Measurements from ENCODE around the gene ZNF667. TPM values are rescaled to one million over a fixed set of nuclear protein-coding genes. Genes with fewer than 3 reads are reported as not detected.

Gene ZNF667
- polyA plus RNA-seq, 3 donors from 2014 or later = 0.21 to 1.6 (median 0.32) TPM

DNA sequence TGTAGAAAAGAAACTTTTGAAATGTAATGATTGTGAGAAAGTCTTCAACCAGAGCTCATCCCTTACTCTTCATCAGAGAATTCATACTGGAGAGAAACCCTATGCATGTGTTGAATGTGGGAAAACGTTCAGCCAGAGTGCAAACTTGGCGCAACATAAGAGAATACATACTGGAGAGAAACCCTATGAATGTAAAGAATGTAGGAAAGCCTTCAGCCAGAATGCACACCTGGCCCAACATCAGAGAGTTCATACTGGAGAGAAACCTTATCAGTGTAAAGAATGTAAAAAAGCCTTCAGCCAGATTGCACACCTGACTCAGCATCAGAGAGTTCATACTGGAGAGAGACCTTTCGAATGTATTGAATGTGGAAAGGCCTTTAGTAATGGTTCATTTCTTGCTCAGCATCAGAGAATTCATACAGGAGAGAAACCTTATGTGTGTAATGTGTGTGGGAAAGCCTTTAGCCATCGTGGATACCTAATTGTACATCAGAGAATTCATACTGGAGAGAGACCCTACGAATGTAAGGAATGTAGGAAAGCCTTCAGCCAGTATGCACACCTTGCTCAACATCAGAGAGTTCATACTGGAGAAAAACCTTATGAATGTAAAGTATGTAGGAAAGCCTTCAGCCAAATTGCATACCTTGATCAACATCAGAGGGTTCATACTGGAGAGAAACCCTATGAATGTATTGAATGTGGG lies 53.7 kb downstream of the ZNF667 start:
- H3K27me3 Mint-ChIP-seq (ENCODE audit: low read depth in 3 of 3) = peaks cover 0 to 3% (median 0%) of the 10 kb centered on the region in 3 donors
- H3K4me1 Mint-ChIP-seq = no peaks in the 10 kb centered on the region
- peaks cover 66 to 74% (median 67%) of the 10 kb centered on the region in 3 donors for H3K36me3 Mint-ChIP-seq
- H3K9me3 Mint-ChIP-seq = peaks cover 66 to 99% (median 97%) of the 10 kb centered on the region in 6 donors
- DNase-seq = no peak
- no peak overlapping the region for H3K27ac Mint-ChIP-seq
- H3K4me3 Mint-ChIP-seq = no peak overlapping the region

DNA sequence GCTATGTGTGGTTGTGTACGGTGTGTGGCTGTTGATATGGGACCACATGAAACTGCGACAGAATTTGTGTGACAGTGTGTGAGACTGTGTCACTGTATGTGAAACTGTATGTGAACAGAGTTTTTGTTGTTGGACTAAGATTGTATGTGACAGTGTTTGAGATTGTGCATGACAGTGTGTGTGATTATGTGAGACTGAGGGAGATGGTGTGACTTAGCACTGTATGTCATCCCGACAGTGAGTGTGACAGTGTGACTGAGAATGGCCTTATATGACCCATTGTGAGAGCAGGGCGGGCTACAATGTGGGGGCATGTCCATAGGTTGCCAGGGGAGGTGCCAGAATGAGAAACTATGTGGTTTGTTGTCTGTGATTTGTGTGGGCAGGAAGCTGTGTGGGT lies 72.1 kb downstream of the ZNF667 start:
- peak overlapping the region; percentile 85 to 99 (median 93) for H3K4me3 Mint-ChIP-seq
- DNase-seq = peak; percentile 27 to 41 (median 38)
- H3K27me3 Mint-ChIP-seq (ENCODE audit: low read depth in 3 of 3) = peaks cover 4 to 17% (median 6%) of the 10 kb centered on the region in 3 donors
- H3K36me3 Mint-ChIP-seq = peaks cover 60 to 62% (median 61%) of the 10 kb centered on the region in 3 donors
- H3K4me1 Mint-ChIP-seq = peaks cover 25 to 43% of the 10 kb centered on the region in 2 donors
- H3K27ac Mint-ChIP-seq = peak overlapping the region; percentile 89 to 98 (median 94)
- H3K9me3 Mint-ChIP-seq = peaks cover 12 to 46% (median 29%) of the 10 kb centered on the region in 6 donors

DNA sequence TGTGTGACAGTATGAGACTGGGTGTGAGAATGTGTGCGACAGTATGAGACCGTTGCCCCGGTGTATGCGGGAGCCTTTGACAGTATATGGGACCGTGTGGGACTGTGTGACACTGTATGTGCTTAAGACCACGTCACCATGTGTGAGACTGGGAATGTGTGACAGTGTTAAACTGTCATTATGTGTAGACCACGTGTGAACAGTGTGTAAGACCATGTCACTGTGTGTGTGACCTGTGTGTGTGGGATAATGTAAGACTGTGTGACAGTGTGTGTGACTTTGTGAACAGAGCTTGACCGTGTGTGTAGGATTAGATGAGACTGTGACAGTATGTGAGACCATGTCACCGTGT lies 72.5 kb downstream of the ZNF667 start:
- Mint-ChIP-seq H3K4me3 (peak overlapping the region; percentile 85 to 99 (median 93)), H3K9me3 (peaks cover 10 to 44% (median 28%) of the 10 kb centered on the region in 6 donors), H3K4me1 (peaks cover 25 to 43% of the 10 kb centered on the region in 2 donors), H3K27me3 (ENCODE audit: low read depth in 3 of 3) (peaks cover 4 to 17% (median 6%) of the 10 kb centered on the region in 3 donors), H3K27ac (peak overlapping the region; percentile 89 to 98 (median 94)), H3K36me3 (peaks cover 56 to 59% (median 58%) of the 10 kb centered on the region in 3 donors)
- peak in 2 of 3 donors; percentile 58 to 62 for DNase-seq

DNA sequence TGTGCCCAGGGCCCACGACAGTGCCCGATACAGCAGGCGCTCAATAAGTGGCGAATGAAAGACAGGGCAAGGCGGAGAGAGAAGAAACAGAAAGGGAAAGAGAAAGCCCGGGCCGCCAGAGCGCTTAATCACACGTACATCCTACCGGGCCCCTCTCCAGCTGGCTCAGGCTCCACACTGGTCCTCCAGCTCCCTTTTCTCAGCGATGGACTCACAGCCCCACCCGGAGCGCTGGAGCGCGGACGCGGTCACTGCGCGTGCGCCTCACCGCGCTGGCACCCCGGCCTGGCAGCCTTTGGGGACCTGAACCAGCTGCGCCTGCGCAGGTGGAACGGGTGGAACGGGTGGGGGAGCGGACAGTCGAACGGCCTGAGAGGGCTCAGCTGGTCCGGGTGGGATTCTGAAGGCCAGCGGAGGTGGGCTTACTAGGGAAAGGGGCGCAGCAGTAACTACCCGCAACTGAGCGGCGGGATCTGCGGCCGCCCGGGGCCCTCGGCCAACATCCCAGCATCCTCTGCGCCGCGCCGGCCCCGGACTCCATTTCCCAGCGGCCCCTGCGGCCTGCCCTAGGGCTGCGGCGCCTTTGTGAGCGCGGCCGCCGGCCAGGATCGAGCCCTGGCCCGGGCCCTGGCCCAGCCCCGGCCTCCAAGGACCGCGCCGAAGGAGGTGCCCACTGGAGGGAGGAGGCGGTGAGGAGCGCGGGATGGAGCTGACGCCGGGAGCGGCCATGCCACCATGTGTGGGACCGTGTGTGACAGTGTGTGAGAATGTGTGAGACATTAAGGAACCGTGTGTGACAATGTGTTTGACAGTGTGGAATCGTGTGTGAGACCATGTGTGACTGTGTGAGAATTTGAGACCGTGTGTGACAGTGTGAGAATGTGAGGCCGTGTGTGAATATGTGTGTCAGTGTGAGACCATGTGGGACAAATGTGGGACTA lies 73.1 kb downstream of the ZNF667 start, which contains the start of gene ZNF583:
Gene ZNF583, plus strand, starts transcription at position 569 of the 941 bp plus-strand sequence. CDS start 2,783 bp downstream, outside the sequence.
- peak; percentile 93 for DNase-seq
- Mint-ChIP-seq H3K4me3 (peak within 1 kb of the TSS; percentile 85 to 99 (median 93)), H3K27ac (peak within 1 kb of the TSS; percentile 89 to 98 (median 94)), H3K4me1 (peaks cover 25 to 43% of the 10 kb centered on the region in 2 donors), H3K9me3 (peaks cover 10 to 47% (median 32%) of the 10 kb centered on the region in 6 donors), H3K27me3 (ENCODE audit: low read depth in 3 of 3) (peaks cover 4 to 18% (median 6%) of the 10 kb centered on the region in 3 donors), H3K36me3 (peaks cover 58 to 60% (median 59%) of the 10 kb centered on the region in 3 donors)

DNA sequence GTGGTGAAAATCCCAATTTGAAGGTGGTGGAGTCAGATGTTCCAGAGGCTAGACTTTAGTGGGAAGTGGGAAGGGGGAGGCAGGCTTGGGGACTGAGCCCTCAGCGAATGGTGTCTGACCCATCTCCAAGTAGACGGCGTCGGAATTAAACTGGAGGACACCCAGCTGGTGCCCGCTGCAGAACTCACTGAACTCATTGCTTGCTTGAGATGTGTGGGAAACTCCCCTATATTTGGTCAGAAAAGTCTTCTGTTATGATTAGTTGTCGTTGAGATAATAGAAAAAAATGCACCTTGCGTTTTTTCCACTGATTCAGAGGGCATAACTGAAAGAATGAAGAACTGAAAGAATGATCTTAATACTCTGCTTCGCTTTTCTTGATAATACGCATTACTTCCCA lies 73.9 kb downstream of the ZNF667 start:
- peak overlapping the region; percentile 89 to 98 (median 94) for H3K27ac Mint-ChIP-seq
- H3K4me1 Mint-ChIP-seq = peaks cover 25 to 43% of the 10 kb centered on the region in 2 donors
- H3K27me3 Mint-ChIP-seq (ENCODE audit: low read depth in 3 of 3) = peaks cover 4 to 18% (median 6%) of the 10 kb centered on the region in 3 donors
- H3K36me3 Mint-ChIP-seq = peaks cover 58 to 60% (median 59%) of the 10 kb centered on the region in 3 donors
- H3K4me3 Mint-ChIP-seq = peak overlapping the region; percentile 85 to 99 (median 93)
- peaks cover 10 to 46% (median 30%) of the 10 kb centered on the region in 6 donors for H3K9me3 Mint-ChIP-seq
- DNase-seq = no peak

DNA sequence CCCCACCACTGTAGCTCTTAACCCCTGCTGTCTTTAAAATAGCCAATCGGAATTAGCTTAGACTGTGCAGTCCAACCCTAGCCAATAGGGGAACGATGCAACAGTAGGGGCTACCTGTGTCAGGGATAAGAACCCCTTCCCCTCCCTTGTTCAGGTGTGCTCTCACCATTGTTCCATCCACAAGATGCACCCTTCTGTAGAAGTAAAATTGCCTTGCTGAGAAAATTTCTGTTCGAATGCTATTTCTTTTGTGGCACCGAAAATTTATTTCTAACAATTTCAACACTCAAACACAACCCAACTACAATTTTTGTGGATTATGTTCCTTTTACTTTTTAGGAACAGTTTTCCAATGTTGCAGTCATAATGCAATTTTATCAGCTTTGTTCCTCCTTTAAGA lies 76.7 kb downstream of the ZNF667 start:
- Mint-ChIP-seq H3K4me3 (no peak overlapping the region), H3K9me3 (peaks cover 14 to 46% (median 22%) of the 10 kb centered on the region in 6 donors), H3K4me1 (peaks cover 24 to 35% of the 10 kb centered on the region in 2 donors), H3K27me3 (ENCODE audit: low read depth in 3 of 3) (peaks cover 4 to 17% (median 6%) of the 10 kb centered on the region in 3 donors), H3K36me3 (peaks cover 43 to 48% (median 44%) of the 10 kb centered on the region in 3 donors), H3K27ac (no peak overlapping the region)
- no peak for DNase-seq

DNA sequence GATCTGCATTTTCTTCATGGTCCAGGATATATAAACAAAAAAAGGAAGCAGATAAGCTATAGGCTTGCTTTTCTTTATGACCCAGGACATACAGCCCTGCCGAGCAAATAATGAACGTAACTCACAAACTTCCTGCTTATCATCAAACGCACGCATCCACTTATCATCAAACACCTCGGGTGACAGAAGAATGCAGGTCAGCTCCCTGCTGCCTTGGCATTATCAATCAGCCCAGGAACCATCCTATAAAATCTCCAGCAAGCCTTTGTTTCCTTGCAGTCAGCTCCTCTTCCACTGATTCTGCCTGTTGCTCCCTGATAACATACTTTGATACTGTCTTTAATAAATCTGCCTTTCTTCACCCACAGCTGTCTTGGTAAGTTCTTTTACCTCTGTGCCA lies 78.3 kb downstream of the ZNF667 start:
- no peak for DNase-seq
- Mint-ChIP-seq H3K4me1 (peaks cover 19 to 32% of the 10 kb centered on the region in 2 donors), H3K36me3 (peaks cover 33 to 40% (median 34%) of the 10 kb centered on the region in 3 donors), H3K27me3 (ENCODE audit: low read depth in 3 of 3) (peaks cover 2 to 8% (median 2%) of the 10 kb centered on the region in 3 donors), H3K9me3 (peaks cover 14 to 60% (median 24%) of the 10 kb centered on the region in 6 donors), H3K4me3 (no peak overlapping the region), H3K27ac (no peak overlapping the region)

DNA sequence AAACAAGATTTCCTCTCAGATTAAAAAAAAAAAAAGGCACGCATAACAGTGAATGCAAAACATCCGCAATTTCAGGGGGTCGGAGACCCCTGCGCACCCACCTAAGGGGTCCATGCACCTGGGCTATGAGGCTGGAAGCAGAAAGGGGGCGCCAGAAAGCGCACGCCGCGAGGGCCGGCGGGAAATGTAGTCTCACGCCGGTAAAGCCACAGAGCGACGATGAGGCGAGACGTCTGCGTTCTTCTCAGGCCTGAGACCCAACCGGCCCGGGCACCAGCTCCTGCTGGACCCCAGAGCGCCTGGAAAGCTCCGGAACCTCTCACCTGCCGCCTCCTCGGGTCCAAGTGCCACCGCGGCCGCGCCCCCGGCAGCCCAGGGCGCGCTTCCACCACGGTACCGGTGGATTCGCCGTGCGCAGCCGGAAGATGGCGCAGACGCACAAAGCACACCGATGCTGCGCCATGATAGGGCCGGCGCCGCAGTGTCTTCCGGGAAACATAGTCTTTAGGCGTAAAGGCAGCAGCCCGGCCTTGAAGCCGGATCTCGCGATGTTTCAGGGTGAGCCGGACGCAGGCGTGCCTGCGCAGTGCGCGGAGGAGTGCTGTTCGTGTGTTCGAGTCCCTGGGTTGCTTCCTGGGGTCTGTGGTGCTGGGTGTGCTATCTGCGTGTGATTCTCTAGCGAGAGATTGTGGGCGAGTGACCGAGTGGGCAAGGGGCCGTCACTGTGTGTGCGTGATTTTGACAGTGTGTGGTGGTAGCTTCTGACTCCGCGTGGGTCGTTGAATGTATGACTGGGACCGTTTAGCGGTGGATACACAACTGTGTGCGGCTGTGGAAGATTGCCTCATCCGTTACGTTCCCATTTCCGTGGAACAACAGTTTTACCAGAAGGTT lies 83.8 kb downstream of the ZNF667 start, which contains the start of gene ZNF582:
Gene ZNF582, minus strand, starts transcription at position 416 of the 894 bp plus-strand sequence. CDS start 1,782 bp downstream, outside the sequence.
- H3K4me3 Mint-ChIP-seq = peak within 1 kb of the TSS; percentile 93 to 99 (median 97)
- peak within 1 kb of the TSS; percentile 77 to 98 (median 96) for H3K27ac Mint-ChIP-seq
- peaks cover 24% of the 10 kb centered on the region in 2 donors for H3K4me1 Mint-ChIP-seq
- H3K27me3 Mint-ChIP-seq (ENCODE audit: low read depth in 3 of 3) = peaks cover 0 to 5% (median 0%) of the 10 kb centered on the region in 3 donors
- H3K9me3 Mint-ChIP-seq = peaks cover 7 to 34% (median 9%) of the 10 kb centered on the region in 6 donors
- peak; percentile 89 to 93 (median 93) for DNase-seq
- H3K36me3 Mint-ChIP-seq = peaks cover 35 to 46% (median 40%) of the 10 kb centered on the region in 3 donors

Other genes starting within 250 kb of the ZNF667 start
- gene EDDM13, start 204.6 kb downstream of the ZNF667 start, polyA plus RNA-seq = 1 to 10 TPM; 4.5 to 7.7 (median 4.9) TPM
- 10 to 100 TPM in 1 of 3 donors, 1 to 10 TPM in 2; 4.3 to 11.4 (median 7.7) TPM for gene ZSCAN5A, start 162.5 kb downstream of the ZNF667 start, polyA plus RNA-seq
- gene ZNF582, start 83.8 kb downstream of the ZNF667 start, polyA plus RNA-seq = 1 to 10 TPM; 5.2 to 8.7 (median 8.2) TPM
- 10 to 100 TPM in 1 of 3 donors, 1 to 10 TPM in 2; 7.3 to 14.1 (median 7.8) TPM for gene ZNF583, start 73.0 kb downstream of the ZNF667 start, polyA plus RNA-seq
- gene ZNF471, start 30.5 kb upstream of the ZNF667 start, polyA plus RNA-seq = under 1 TPM in 2 of 3 donors, not detected in 1; 0.28 to 0.40 TPM
- gene ZFP28, start 61.6 kb upstream of the ZNF667 start, polyA plus RNA-seq = 1 to 10 TPM; 2.4 to 5.3 (median 5.2) TPM
- 1 to 10 TPM in 2 of 3 donors, not detected in 1; 1.7 to 2.9 TPM for gene ZNF470, start 90.1 kb upstream of the ZNF667 start, polyA plus RNA-seq
- gene ZNF71, start 118.0 kb upstream of the ZNF667 start, polyA plus RNA-seq = 10 to 100 TPM in 2 of 3 donors, 1 to 10 TPM in 1; 8.0 to 12.3 (median 12.3) TPM
- not detected for gene SMIM17, start 165.8 kb upstream of the ZNF667 start, polyA plus RNA-seq
- 1 to 10 TPM in 1 of 3 donors, under 1 TPM in 1, not detected in 1; 0.13 to 4.0 TPM for gene ZNF835, start 194.4 kb upstream of the ZNF667 start, polyA plus RNA-seq

Data from immature natural killer cell (primary cell).